Activated T-helper 9 cell treated with anti-CD3 and anti-CD28 coated beads, Interleukin-2, amount 50 U/mL, for 16 hours (primary cell): ENCODE data around the gene NUP210.

Source experiments
- DNase-seq: peaks from one replicate; pipeline ENCODE4 v3.0.0-alpha.2; 2020; ENCODE audit warnings: low read depth

NUP210 gene

DNA sequence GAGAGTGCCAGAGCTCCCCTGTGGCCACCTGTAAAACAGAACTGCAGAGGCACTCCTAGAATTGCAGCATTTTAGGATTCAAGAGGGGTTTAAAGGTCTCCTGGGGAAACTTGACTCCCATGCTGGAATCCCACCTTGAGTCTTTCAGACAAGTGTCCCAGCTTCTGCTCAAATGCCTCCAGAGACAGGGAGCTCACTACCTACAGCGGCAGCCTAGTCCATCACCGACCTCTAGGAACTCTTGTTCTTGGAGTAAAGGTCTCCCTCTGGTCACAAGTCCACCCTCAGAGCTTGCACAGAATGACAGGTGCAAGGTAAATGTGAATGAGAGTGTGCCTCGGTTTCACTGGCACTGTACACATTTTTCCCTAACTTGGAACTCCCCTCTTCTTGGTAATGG lies 72.0 kb downstream of the NUP210 start:
- DNase-seq: no peak

DNA sequence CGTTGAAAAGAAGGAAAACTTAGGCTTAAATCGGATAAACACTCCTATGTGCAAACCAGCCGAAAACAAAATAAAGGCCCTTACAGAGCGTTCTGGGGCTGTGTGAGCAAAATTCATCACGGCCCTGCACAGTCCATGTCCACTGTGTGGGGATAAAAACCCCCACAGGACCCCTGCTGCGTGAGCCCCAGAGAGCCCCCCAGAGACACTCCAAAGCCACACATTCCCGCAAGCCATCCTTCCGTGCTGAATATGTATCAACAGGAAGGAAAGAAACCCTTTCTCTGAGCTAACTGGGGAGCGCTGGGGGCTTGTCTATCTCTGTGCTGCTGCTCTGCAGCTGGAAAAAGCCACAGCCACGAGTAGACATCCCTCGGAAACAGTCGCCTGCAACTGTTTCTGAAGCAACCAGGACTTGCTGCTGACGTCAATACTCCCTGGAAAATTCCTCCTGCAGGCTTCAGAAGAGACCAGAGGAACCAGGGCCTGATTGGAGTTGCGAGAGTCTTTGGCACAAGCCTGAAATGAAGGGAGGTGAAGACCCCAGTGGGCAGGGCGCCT lies 72.7 kb downstream of the NUP210 start:
- no peak for DNase-seq

DNA sequence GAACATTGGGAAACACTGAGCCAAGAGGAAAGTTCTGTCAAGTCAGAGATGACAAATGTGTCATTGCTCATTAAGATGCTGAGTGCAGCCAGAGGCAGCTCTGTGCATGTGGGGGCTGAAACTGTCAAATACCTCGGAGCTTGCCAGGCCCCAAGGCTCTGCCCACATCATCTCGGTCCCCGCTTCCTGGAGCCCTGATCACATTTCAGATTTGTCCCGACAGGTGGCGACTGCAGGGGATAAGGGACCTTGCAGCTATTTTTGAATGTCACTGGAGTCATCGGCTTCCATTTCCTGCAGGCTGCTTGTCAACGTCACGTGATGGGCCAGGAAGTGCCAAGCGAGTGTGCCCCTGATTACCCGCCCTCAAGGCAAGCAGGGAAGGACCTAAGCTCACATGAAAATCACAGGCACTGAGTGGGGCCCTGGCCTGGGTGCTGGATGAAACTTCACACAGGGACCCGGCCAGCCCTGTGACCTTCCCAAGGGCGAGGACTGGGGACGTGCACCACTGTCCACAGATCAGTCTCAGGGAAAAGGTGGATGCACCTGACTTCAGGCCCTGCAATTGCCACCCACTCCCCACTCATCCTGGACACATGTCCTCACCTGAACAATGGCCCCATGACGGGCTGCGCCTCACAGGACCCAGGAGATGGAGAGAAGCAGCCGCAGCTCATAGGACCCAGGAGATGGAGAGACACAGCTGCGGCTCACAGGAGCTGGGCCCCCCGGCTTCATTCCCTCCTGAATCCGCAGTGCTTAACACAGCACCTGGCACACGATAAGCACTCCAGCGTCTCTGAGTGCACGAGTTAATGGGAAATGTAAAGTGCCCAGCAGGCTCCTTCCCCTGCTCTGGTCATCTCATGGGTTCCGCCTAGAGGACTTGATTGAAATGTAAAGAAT lies 73.4 kb downstream of the NUP210 start:
- peak; percentile 48 for DNase-seq

DNA sequence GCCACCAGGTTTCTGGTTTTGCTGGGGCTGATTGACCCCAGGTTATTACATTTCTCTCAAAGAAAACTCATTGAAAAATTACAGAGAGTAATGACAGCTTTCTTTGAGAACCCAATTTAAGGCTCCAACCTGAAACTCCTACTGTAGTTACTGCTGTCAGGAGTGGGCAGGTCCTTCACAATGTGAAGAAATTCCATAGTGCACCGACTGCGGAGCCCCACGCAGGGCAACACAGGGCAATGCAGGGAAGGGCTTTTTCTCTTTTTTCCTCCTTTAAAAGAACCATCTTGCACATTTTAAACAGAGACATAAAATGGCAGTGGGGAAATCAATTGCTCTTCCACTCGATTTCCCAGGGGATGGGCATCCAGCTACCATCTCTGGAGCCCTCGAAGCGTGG lies 74.3 kb downstream of the NUP210 start:
- DNase-seq: no peak

DNA sequence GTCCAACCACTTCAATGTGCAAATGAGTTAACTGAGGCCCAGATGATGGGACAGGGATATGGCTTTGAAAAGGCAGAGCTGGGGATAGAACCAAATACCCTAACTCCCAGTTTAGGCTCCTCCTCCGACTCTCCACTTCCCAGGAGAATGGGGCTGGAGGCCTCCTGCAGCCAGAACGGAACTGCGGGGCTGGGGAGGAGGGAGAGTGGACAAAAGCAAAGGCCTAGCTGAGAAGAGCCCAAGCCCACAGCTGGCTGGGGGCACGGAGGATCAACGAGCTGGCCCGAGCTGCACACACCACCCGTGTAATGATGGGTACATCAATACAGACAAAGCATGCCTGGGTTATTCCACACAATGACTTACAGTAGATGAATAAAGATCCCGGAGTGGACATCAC lies 74.8 kb downstream of the NUP210 start:
- DNase-seq: no peak

DNA sequence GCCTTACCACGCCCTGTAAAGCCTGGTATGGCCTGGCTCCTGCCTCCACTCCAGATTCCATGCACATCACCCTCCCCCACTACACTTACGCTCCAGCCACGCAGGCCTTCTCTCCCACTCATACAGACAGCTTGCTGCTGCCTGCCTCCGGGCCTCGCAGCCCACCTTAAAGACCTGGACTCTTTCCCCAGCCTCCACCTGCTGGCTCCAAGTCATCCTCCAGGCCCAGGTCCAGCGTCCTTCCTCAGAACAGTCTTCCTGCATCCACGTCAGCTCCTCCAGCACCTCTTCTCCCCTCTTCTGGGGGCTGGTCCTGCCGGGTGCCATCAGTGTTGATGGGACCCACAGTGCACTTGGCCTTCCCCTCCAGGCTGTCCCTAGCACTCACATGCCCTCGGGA lies 75.5 kb downstream of the NUP210 start:
- no peak for DNase-seq

DNA sequence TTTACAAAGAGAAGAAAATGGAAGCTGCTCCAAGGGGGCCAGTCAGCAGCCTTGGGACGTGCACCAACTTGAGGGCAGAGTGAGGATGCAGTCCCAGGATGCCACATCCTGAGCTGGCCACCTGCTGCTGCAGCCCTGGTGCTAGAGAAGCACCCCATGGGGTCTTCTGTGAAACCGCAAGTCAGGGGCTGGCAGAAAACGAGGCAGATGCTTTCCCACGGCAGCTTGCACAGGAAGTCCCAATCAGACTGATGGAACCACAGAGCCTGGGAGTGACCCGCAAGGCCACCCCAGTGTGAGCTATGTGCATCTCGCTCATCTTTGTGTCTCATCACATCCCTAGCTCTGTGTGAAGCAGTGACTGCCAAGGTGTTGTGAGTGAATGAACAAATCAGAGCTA lies 76.5 kb downstream of the NUP210 start:
- no peak for DNase-seq

DNA sequence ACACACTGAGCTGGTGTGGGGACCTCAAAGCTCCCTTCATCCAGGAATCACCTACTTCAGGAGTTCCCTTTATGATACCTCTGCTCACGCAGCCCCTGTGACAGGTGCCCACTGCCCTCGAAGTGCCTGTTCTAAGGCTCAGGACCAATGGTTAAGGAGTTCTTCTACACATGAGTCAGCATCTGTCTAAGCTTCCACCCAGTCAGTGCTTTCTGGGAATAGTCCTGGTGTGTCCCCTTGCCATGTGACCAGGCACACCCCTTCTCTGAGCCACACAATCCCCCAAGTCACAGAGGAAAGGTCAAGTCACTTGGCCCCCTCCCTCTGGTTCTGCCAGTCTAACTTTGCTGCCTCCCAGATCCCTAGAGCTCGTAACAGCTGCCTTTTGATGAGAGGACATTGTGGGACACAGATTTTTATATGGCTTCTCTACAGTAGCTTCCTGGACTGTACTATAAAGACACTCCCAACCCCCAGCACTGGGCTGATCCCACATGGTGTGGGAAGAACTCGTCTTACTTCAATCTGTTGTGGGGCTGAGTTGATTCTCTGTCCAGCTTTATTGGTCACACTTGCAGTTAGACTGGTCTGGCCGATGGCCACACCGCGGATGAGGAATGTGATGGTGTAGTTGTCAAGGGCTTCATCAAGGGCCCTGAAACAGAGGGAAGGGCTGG lies 78.8 kb downstream of the NUP210 start:
- DNase-seq: no peak

DNA sequence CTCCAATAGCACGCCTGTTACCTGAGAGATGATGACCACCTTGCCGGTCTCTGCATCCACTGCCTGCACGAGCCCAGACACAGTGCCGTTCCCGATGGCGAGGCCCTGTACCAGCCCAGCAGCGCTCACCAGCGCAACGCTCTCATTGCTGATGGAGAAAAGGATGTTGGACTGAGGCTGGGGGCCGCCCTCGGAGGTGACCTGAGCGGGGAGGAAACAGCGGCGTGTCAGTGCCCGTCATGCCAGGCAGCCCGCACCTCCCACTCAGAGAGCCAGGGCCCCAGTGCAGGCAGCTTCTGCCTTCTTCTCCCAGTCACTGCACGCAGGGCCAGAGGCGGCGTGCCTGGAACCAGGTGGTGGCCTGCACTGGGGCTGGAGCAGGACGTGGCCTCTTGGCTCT lies 80.3 kb downstream of the NUP210 start:
- no peak for DNase-seq

DNA sequence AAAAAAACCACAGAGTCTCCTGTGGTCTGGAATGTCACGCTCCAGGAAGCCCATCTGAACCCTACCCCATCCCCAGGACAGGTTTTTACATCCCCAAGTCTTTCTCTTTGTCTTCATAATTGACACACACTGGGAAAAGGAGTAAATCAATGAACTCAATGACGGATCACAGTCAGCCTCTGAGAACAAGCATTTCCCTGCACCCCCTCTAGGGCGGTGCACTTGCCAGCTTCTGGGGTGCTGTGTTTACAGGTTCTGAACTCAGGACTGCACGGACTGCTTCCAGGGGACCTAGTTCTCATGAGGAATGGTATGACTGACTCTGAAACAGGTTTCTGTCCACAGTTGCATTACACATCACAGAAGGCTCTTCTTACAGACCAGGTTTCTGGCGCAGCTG lies 81.1 kb downstream of the NUP210 start:
- DNase-seq: no peak

DNA sequence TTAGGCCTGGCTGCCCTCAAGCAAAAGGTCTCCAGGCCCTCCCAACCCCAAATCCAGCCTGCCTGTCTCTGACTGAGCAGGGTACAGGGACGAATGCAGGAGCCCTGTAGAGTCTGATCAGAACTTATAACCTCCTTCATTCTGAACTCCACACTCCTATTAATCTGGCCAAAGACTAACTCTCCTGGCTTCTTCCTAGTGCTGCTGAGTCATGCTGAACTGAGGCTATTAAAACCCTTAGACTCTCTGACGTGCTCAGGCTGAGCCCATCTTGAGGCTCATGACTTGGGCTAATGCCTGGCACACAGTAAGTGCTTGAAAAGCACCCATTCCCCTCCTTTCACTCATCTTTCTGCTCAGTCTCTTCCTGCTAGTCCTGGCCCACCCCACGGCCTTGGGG lies 81.9 kb downstream of the NUP210 start:
- DNase-seq: no peak

DNA sequence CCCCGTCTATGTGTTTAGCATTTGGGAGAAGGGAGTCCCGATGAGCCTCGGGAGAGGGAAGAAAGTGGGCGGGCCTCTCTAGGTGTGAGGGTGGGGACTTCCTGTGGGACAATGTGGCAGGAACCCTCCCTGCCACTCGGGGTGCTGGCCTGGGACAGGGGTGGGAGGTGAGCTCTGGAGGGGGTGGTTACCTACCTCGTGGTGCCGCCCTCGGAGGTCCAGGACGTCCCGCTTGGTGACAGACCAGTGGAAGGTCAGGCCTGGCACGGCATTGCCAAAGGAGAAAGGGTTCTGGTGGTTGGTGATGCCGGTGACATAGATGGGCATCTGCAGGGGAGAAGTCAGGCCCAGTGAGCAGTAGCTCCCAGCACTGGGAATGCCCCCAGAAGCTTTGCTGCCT lies 83.5 kb downstream of the NUP210 start:
- no peak for DNase-seq

DNA sequence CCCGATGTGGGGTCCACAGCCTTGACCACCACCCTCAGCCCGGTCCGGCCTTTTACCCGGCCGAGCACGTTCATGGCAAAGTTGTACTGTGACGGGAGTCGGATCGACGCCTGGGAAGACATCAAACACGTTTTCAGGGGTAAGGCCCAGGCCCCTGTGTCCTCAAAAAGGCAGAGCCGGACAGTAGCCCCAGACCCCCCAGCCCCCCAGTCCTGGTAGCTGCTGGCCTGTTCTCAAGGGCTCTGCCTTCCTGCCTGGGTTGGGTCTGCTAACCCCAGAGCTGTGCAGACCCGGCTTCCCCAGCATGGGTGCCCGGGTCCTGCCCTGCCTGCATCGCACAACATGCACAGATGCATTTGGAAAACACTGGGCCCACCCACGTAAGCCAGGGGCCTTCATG lies 84.6 kb downstream of the NUP210 start:
- no peak for DNase-seq

DNA sequence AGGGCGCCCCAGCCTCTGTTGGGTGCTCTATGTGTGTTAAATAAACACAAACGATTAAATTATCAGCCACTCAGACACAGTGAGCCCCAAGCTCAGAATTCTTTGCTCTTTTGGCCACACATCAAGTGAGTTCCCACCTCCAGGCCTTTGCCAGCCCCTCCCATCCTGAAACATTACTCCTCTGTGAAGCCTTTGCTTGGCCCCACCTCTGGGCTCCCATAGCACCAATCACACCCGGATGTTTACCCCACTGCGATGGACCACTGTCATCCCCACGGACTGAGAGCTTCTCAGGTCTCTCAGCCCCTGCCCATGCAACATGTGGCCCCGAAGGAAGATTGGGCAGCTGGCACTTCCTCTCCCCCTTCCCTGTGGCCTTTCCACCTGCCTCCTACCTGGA lies 85.1 kb downstream of the NUP210 start:
- no peak for DNase-seq

DNA sequence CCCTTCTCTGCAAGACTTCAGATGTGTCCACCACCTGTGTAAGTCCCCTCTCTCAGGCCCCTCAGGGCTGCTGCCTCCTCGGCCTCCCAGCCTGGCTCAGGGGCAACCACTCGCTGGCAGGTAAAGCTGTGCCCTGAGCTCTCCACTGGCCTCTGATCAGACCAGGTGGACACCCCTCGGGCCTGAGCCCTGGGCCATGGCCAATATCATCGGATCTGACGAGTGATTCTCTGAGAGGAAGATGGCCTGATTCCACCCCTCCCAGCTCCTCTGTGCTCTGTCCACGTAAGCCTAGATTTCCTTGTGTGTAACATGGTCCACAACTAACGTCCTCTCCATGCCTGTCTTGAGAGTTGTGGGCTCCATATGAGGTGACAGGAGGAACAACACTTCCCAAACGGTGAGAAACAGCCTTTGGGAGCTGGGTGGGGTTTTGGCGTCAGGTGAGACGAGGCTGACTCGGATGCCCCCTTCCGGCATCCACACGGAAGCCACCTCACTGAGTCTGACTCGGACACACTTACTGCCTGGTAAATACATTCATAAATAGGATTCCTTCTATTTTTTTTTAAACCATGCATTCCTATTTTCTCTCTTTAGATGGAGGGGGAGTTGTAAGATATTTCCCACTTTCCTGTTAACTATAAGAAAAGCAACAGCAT lies 86.8 kb downstream of the NUP210 start:
- DNase-seq: no peak

DNA sequence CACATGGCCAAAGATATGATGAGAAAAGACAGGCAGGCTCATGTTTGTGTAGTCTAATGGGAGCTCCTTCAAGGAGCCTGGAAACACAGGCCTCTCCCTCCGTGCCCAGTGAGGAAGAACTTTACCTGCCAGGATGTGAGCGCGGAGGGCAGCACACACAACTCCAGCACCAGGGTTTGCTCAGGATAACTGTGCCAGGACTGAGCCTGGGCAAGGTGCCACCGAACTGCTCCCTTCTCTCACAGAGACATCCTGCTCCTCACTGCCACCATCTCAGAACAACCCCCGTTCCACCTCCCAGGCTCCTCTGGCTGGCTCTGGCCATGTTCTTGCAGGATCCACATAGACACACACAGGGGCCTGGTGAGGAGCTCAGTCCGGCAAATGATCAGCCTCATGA lies 87.4 kb downstream of the NUP210 start:
- DNase-seq: no peak

DNA sequence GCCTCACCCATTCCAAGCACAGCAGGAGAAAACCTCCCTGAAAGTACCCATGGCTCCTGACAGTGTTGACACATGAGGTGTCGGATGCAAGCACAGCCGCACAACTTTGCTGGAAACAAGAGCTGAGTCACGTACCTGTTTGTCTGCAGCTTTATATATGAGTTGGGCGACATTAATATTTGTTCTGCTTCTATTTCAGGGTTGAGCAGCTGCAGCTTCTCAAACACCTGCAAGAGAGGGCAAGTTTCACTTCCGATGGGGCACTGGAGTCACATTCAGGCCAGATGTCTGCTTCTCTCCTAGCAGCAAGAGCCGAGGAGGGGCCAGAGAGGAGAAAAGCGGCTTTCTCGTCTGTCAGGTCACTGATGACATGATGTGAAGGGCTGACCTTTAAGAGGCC lies 88.0 kb downstream of the NUP210 start:
- no peak for DNase-seq

DNA sequence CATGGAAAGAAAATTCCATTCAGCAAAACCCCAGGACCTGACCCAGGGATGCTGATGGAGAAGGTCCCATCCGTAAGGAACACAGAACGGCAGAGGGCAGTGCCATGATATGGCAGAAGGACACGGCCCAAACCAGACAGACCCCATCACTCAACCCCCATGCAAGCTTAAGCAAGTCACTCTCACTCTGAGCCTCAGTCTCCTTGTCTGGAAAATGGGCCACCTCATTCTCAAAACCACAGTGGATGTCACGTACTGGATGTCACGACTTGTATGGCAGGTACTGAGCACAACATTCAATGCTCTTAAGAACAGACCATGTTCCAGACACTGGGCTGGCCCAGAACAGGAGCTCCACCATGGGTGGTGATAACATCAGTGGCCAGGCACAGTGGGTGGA lies 90.4 kb downstream of the NUP210 start:
- no peak for DNase-seq

DNA sequence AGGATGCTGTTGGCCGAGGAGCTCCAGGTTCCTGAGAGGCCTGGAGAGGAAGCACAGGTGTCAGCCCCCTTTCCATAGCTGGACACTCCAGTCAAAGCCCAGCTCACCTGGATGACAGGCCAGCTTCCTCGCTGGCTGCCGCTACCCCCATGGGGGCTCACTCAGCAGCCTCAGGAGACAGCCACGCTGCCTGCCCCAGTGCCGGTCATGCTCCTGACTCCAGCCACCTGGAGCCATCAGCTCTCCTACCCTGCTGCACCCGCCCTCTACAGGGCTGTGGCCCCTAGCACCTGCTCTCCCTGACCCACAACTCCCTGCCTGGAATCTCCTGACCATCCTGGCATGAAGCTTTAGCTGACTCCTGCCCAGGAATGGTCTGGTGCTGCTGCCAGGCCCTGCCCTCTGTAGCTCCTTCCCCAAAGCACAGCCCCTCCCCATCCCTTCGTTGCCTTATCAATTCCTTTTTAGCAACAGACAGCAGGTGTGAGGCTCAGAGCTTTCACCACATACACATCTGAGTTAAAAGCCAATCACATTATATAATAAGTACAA lies 94.2 kb downstream of the NUP210 start:
- DNase-seq: no peak

DNA sequence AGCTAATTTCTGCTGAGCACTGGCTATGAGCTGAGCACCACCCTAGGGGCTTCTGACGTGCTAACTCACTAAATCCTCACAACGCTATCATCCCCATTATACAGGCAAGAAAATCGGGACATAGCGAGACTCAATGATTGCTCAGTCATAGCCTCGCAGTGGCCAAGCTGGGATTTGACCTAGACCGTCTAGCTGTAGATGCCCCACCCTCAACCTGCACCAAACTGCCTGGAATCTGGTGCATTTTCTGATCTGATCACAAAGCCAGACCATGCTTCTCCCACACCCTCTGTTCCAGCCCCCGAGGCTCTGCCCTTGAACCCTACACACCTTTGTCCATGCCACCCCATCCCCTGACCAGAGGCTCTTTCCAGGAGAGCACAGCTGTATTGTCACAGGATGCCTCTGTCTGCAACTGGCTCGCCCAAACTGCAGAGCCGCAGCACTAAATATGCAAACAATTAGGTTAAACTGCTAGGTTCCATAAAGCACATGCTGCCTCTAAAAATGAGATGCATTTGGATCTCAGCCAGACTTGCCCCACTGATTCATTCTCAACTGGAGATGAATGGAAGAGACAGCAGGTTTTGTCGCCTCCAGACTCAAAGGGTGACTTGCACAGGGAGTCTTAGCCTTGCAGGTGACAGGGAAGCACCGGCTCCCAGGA lies 95.2 kb downstream of the NUP210 start:
- no peak for DNase-seq

DNA sequence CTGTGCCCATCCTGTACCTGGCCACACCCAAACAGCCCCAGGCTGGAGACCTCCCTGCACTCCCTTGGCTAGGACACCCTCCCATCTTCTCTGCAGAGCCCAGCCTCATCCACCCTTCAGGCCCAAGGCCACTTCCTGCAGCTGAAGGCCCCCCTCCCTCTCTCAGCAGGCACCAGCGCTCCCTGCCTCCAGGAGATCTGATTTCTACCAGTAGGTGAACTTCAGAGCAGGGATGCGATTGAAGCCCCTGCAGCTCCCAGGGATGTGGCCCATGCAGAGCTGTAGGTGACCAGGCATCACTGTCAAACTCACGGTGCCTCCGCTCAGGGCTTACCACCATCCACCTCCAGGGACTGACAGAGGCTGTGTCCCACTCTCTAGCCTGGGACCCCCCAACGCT lies 96.3 kb downstream of the NUP210 start:
- DNase-seq: no peak

DNA sequence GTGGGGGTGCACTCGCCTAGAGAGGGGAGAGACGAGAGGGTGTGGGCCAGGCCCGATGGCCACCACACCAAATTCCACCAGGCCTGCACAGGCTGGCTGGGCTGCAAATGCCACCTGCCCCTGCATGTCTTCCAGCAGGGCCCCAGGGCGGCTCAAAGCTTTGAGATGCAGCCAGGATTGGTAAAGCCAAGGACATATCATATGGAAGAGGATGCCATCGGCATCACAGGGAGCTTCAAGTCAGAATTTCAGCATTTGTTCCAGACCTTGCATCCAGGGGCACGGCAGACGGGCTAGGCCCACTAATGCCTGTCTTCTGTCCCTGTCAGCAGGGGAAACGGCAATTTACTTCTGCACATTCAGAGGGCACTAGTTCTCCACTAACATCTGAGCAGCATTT lies 97.8 kb downstream of the NUP210 start:
- DNase-seq: no peak
